ENCODE data around the gene ARRB2.

- TF ChIP-seq, protein P1, sequence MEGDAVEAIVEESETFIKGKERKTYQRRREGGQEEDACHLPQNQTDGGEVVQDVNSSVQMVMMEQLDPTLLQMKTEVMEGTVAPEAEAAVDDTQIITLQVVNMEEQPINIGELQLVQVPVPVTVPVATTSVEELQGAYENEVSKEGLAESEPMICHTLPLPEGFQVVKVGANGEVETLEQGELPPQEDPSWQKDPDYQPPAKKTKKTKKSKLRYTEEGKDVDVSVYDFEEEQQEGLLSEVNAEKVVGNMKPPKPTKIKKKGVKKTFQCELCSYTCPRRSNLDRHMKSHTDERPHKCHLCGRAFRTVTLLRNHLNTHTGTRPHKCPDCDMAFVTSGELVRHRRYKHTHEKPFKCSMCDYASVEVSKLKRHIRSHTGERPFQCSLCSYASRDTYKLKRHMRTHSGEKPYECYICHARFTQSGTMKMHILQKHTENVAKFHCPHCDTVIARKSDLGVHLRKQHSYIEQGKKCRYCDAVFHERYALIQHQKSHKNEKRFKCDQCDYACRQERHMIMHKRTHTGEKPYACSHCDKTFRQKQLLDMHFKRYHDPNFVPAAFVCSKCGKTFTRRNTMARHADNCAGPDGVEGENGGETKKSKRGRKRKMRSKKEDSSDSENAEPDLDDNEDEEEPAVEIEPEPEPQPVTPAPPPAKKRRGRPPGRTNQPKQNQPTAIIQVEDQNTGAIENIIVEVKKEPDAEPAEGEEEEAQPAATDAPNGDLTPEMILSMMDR (IDR thresholded peaks at IDR 0.05) = no peak
- no peak for TF ChIP-seq POLR2A (IDR thresholded peaks at IDR 0.05)
Measured at GRCh38 chr17:4769628-4770027, 59.2 kb downstream of the ARRB2 start.
